OCI-LY3 (cell line): Measurements from ENCODE around the gene ACACA.

Source experiments
- CTCF ChIP-seq: fragments of 200-600, 300-600 bp; sonication (generic); IDR thresholded peaks from 2 replicates; pipeline ENCODE4 v1.5.1; 2014; ENCODE audit warnings: antibody characterized with exemption, low read length, low read depth
- EZH2phosphoT487 ChIP-seq: fragments of 200-600 bp; shearing (Covaris generic); IDR thresholded peaks from 2 replicates; pipeline ENCODE4 v1.6.1; 2018; ENCODE audit warnings: antibody characterized with exemption, mixed run types, low read depth

DNA sequence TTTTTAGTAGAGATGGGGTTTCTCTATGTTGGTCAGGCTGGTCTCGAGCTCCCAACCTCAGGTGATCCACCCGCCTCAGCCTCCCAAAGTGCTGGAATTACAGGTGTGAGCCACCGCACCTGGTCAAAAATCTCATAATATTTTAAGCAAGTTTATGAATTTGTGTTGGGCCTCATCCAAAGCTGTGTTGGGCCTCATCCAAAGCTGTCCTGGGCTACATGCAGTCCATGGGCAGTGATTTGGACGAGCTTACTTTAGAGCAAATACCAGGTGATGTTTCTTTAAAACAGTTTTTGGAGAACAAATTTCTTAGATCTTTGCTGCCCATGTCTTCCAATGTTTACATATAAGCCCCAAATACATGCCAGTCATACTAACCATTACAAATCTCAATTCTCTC is 115.3 kb downstream of the ACACA start:
- TF ChIP-seq CTCF = no peak
- TF ChIP-seq EZH2phosphoT487 = no peak
